ENCODE data around the gene LARGE2. TPM values are rescaled to one million over a fixed set of nuclear protein-coding genes. Genes with fewer than 3 reads are reported as not detected.

Gene LARGE2
- total RNA-seq, 1 donor from 2014 or later: 6.6 TPM

- Histone ChIP-seq H3K27me3 (no peaks in the 10 kb centered on the region), H3K27ac (no peak overlapping the region), H3K9me3 (no peaks in the 10 kb centered on the region), H3K4me1 (peaks cover 7% of the 10 kb centered on the region), H3K36me3 (peaks cover 0 to 41% of the 10 kb centered on the region in 2 donors), H3K4me3 (no peak overlapping the region)
- DNase-seq (ENCODE audit: extremely low spot score in 2 of 2): no peak
- TF ChIP-seq POLR2AphosphoS5 (IDR thresholded peaks at IDR 0.05; ENCODE audit: insufficient read depth in 1 of 2, low read depth in 1 of 2) (no peak), CTCF (IDR thresholded peaks at IDR 0.05) (no peak), POLR2A (IDR thresholded peaks at IDR 0.05) (no peak)
- intact Hi-C loops (cut with DNase I): no loop called here
Observed at GRCh38 chr11:45880772-45881570, 41.5 kb upstream of the LARGE2 start.

- peaks cover 0 to 37% of the 10 kb centered on the region in 2 donors for H3K36me3 ChIP-seq
- TF ChIP-seq POLR2A (IDR thresholded peaks at IDR 0.05) (no peak), CTCF (IDR thresholded peaks at IDR 0.05) (no peak), POLR2AphosphoS5 (IDR thresholded peaks at IDR 0.05; ENCODE audit: insufficient read depth in 1 of 2, low read depth in 1 of 2) (no peak)
- no peak overlapping the region for H3K4me3 ChIP-seq
- peaks cover 8% of the 10 kb centered on the region for H3K4me1 ChIP-seq
- intact Hi-C loops (cut with DNase I): no loop called here
- H3K27ac ChIP-seq: no peak overlapping the region
- DNase-seq (ENCODE audit: extremely low spot score in 2 of 2): no peak
- H3K27me3 ChIP-seq: no peaks in the 10 kb centered on the region
- no peaks in the 10 kb centered on the region for H3K9me3 ChIP-seq
Observed at GRCh38 chr11:45881708-45882368, 40.6 kb upstream of the LARGE2 start.

GRCh38 chr11:45884596-45885185 lies 37.8 kb upstream of the LARGE2 start:
- Histone ChIP-seq H3K4me3 (no peak overlapping the region), H3K36me3 (peaks cover 0 to 22% of the 10 kb centered on the region in 2 donors), H3K4me1 (peaks cover 8% of the 10 kb centered on the region), H3K9me3 (no peaks in the 10 kb centered on the region), H3K27ac (no peak overlapping the region), H3K27me3 (no peaks in the 10 kb centered on the region)
- intact Hi-C loops (cut with DNase I): no loop called here
- no peak for DNase-seq (ENCODE audit: extremely low spot score in 2 of 2)
- TF ChIP-seq POLR2AphosphoS5 (IDR thresholded peaks at IDR 0.05; ENCODE audit: insufficient read depth in 1 of 2, low read depth in 1 of 2) (no peak), POLR2A (IDR thresholded peaks at IDR 0.05) (no peak)

- no peaks in the 10 kb centered on the region for H3K27me3 ChIP-seq
- TF ChIP-seq POLR2AphosphoS5 (IDR thresholded peaks at IDR 0.05; ENCODE audit: insufficient read depth in 1 of 2, low read depth in 1 of 2) (no peak), CTCF (IDR thresholded peaks at IDR 0.05) (no peak), POLR2A (IDR thresholded peaks at IDR 0.05) (no peak)
- intact Hi-C loops (cut with DNase I): no loop called here
- H3K4me1 ChIP-seq: peaks cover 8% of the 10 kb centered on the region
- H3K36me3 ChIP-seq: peaks cover 0 to 20% of the 10 kb centered on the region in 2 donors
- no peak for DNase-seq (ENCODE audit: extremely low spot score in 2 of 2)
- peak within 1 kb of the TSS; percentile 46 to 51 for H3K4me3 ChIP-seq
- no peaks in the 10 kb centered on the region for H3K9me3 ChIP-seq
- no peak within 1 kb of the TSS for H3K27ac ChIP-seq
Observed at GRCh38 chr11:45885274-45885920, 37.1 kb upstream of the LARGE2 start, which contains the start of gene MAPK8IP1. MAPK8IP1 (plus strand) TSS chr11:45885651; CDS start chr11:45885821, 170 bp downstream.

Data from vagina (tissue), 2 donors.